ENCODE data around the gene ETV3.

The ETV3 gene

DNA sequence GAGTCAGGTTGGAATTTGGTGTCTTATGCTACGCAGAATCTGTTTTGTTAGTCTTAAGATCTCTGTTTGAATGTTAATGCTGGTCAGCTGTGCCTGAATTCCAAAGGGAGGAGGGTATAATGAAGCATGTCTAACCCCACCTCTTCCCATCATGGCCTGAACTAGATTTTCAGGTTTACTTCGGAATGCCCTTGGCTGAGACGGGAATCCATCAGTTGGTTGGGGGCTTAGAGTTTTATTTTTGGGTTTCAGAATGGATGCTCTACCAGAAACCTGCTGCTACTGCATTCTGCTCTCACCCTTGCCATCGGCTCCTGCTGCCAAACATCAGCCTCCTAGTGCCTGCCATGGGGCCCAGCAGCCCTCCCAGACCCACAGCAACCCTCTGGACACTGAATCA is 24.1 kb upstream of the ETV3 start:
- in situ Hi-C loops (cut with HindIII; ENCODE audit: low sequenced_read_pairs), result no loop called here

DNA sequence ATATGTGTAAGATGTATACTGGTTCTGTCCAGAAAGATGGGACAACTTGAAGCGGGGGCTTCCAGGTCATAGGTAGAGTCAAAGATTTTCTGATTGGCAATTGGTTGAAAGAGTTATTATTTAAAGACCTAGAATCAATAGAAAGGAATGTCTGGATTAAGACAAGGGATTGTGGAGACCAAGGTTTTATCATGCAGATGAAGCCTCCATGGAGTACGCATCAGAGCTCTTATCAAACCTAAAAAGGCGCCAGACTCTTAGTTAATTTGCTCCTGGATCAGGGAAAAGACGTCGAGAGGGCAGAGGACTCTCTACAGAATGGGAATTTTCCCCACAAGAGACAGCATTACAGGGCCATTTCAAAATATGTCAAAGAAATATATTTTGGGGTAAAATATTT is 23.7 kb upstream of the ETV3 start:
- in situ Hi-C loops (cut with HindIII; ENCODE audit: low sequenced_read_pairs), result no loop called here

DNA sequence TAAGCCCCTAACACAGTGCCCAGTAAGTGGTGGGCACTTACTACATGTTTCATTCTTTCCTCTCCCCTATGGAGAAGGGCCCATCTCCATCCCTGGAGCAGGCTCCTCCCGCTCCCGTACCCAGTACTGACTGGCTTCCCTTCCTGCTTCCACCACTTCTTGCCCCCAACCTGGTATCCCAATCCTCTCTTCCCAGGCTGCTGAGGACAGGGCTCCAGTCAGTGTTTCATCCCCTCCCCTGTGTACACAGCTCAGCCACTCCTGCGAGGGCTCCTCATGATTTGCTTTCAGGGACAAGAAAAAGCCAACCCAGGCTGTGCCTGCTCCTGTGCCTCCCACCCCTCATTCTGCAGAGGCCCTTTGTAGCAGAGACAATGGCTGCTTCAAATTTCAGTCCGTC is 20.8 kb upstream of the ETV3 start:
- in situ Hi-C loops (cut with HindIII; ENCODE audit: low sequenced_read_pairs), result no loop called here

DNA sequence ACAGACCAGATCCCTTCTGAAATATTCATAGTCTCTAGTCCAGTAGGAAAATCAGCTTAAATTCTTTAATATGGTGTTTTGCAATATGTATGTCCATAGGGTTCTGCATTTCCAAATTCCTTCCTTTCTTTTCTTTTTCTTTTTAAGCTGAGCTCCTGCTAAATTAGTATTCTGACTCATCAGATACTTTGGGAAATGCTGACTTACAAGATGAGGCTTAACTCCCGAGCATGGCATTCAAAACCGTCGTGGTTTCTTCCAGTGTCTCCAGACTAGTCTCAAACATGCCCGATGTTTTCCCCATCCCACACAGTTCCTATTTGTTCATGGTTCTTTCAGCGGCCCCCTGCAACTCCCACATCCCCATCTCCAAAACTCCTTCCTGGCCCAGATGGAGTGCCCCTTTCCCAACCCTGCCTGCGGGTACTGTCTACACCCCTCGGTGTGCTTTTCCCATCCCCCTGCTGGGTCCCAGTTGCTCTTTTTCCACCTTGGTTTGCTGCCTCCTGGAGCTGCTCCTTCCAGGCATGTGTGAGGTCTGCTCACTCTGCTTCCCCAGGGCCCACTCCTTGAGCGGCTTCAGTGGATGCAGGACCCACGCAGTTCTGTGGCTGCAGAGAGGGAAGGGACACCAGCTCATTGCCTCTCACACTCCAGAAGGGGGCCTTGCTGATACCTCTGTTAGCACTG is 19.5 kb upstream of the ETV3 start:
- in situ Hi-C loops (cut with HindIII; ENCODE audit: low sequenced_read_pairs), result no loop called here

DNA sequence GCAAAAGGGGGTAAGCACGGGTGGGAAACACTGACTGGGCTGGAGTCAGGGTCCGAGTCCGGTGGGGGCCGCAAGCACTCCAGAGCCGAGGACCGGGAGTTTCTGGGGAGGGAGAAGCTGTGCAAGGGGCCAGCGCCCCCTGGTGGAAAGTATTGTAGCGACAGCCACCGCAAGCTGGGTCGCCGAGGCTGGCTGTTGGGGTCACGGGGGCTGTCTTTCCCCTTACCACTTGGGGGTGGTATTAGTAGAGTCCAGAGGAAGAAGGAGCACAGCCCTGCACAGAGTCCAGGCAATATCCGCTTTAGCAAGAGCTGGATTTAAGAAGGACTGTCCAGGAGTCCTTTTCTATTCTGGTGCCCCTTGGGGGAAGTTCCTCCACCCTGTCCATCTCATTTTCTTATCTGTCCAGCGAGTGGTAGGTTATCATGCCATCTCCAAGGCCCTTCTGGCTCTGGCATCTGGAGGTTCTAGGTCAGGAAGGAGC is 17.9 kb upstream of the ETV3 start:
- in situ Hi-C loops (cut with HindIII; ENCODE audit: low sequenced_read_pairs), result no loop called here

DNA sequence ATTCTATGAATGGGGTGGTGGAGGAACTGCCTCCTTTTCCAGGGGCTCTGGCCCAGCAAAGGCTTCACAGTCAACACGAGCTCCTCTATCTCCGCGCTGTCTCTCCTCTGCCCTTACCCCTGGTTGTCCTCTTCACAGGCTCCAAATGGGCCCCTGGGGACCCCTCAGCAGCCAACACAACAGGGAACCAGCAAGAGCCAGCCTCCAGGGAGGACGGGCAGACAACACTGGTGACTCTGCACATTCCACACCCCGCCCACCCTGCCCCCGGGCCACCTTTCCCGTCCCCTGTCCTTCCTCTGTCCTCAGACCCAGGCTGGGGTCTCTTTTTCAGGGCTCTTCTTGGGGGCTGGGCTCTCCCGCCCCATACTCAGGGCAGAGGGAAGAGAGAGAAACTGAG is 17.5 kb upstream of the ETV3 start:
- in situ Hi-C loops (cut with HindIII; ENCODE audit: low sequenced_read_pairs), result no loop called here

DNA sequence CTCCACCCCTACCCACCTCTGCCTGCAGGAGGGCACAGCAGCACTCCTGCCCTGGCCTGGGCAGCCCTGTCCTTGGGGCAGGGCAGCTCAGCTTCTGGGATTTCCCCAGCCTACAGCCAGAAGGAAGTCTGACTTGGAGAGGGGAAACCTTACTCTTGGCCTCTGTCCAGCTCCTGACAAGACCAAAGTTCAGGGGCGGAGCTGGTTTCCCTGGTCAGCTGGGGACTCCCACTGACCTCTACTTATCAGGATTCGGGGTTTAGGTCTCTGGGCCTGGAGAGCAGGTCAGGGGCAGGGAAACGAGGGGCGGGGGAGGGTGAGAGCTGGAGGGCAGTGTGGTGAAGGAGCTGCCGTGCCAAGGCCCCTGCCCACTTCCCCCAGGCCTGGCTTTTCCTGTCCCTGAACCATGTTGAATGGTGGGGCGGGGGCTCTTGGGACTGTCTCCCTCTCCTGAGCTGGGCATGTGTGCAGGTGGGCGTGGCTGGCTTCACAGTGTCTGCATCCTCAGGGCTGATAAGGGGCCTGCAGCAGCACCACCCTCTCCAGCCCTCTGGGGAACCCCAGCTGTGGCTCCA is 16.8 kb upstream of the ETV3 start:
- in situ Hi-C loops (cut with HindIII; ENCODE audit: low sequenced_read_pairs), result no loop called here

DNA sequence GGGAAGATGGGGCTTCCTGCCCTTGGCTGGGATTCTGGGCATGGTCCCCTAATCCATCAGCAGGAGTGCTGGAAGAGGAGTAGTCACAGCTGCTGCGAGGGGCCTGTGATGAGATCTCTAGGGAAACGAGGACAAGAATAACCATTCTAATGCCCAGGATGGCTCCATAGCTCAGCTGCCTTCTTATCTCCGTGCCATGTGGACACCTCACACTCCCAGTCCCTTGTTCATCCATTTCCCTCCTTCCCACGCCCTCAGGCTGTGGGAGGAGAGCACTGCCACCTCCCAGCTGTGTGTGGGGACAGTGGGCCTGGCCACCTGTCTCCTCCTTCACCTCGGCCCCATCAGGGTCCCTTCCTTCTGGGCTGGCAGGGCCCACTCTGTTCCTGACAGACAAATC is 16.1 kb upstream of the ETV3 start:
- in situ Hi-C loops (cut with HindIII; ENCODE audit: low sequenced_read_pairs), result no loop called here

DNA sequence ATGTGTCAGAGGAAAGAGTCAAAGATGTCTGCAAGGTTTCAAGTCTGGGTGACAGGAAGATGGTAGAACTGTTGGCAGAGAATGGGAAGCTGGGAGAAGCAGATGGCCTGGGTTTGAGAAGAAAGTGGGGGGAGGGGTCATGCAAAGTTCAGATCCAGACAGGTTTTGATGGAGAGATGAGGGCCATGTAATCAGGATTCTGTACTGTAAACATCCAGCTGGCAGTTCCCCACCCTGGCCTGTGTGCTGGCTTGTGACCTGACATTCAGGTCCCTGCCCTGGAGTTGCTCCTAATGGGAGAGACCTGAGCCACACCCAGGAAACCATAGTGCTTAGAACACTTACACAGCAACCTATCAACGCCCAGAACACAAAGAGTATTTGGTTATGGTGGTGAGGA is 15.6 kb upstream of the ETV3 start:
- in situ Hi-C loops (cut with HindIII; ENCODE audit: low sequenced_read_pairs), result no loop called here

DNA sequence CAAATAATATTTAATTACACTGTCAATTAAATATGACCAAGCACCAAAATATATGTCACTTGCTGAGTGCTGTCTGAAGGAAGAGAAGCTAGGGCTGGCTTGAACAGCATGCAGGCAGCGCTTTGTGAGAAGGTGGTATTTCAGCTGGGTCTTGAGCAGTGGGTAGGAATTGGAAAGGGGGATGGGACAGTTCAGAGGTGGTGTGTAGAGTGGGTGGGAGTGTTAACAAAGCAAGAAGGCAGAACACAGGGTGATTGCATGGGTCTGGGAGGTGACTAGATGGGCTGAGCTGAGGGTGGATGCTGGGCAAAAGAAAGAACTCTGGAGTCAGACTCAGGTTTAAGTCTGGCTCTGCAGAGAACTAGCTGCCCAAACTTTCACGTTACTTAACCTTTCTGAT is 14.3 kb upstream of the ETV3 start:
- in situ Hi-C loops (cut with HindIII; ENCODE audit: low sequenced_read_pairs), result no loop called here

DNA sequence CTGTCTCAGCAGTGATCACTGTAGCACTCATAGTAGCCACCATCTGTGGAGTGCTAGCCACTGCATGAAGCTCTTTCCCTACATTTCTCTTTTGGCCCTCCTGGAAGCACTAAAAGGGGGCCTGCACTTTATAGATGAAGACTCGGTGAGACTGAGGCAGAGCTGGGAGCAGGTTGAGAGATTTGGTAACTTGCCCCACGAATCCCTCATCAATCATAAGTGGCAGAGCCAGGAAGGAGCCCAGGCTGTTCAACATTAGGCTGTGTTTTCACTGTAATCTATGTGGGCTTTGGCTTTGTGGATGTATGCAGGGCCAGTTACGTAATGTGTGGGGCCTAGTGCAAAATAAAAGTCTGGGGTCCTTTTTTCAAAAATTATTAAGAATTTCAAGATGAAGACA is 13.3 kb upstream of the ETV3 start:
- in situ Hi-C loops (cut with HindIII; ENCODE audit: low sequenced_read_pairs), result no loop called here

DNA sequence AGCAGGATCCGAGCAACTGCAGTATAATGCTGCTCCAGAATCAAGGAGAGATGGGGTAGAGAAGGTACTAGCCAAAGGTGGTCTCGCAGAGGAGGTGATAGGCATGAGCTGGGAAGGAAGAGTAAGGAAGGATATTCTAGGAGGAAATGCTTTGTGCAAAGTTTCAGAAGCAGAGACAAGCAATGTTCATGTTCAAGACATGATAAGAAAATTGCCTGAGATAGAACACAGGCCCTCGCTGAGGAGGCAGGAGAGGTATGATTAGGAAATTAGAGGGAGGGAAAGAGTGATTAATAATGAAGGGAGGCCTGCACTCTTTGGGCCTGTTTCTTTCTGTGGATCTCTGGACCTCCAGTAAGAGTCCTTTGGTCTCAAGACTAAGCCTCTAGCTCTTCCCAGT is 12.9 kb upstream of the ETV3 start:
- in situ Hi-C loops (cut with HindIII; ENCODE audit: low sequenced_read_pairs), result no loop called here

DNA sequence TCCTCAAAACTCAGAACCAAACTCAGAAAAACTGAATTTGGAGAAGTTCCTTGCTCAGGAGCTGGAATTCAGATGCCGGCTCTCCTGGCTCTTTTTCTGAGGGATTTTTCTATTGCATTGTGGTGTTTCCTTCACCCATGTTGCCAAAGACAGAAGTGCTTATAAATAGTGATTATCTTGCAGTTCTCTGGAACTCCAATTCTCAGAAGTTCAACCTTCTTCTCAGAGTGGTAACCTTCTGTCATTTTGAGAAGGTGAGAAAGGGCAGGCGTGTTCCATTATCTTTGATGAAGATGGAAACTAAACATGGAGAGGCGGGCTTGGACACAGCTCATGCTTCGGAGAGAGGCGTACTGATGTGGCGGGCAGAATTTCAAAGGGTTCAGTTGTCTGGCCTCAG is 12.4 kb upstream of the ETV3 start:
- in situ Hi-C loops (cut with HindIII; ENCODE audit: low sequenced_read_pairs), result no loop called here

DNA sequence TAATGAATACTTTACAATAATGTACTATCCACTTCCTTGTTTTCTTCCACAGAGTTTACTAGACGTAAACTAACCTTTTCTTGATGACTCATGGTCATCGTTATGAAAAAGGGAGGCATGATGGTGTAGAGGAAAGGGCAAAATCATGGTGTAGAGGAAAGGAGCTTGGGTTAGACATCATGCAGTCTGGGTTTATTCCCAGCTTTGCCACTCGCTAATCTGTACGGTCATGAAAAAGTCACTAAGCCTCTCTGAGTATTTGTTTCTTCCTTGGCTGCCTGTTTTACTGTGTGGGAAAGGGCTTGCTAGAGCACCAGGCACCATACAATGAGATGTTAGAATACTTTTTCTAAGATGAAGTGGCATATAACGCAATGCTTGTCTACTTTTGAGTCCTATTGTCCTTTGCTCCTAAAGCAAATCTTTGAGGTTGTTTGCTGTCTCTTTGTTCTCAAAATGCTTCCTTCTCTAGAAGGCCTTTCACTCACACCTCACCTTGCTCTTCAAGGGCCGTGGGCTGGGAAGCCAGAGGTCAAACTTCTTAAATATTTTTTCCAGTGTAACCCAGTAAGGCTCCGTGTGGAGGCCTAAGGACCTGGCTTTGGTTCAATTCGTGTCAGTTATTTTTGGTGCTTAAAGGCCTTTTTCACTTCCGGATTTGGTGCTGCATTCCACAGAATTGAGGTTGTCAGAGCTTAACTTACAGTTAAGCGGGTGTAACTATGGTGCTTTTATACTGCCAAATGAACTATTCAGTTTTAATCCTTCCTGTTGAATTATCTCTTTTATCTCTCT is 9.9 kb upstream of the ETV3 start:
- in situ Hi-C loops (cut with HindIII; ENCODE audit: low sequenced_read_pairs), result loop anchor here (5.0 kb wide), 1 partner anchor 46 kb away; no protein-coding TSS in a partner anchor

DNA sequence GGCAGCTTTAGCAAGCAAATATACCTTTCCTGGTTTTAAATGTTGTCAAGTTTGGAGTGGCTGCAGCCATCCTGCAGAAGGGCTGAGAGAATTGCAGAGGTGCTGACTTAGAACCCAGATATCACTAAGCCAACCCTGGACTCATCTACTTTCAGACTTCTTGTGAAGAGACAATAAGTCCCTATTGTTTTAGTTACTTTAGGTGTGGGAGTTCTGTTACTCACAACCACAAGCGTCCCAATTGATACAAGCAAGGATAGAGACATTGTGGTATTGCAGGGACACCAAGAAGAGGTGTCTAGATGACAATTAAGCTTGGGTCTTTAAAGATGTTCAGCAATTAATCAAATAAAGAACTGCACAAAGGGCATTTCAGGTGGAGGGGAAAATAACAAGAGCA is 8.8 kb upstream of the ETV3 start:
- in situ Hi-C loops (cut with HindIII; ENCODE audit: low sequenced_read_pairs), result loop anchor here (5.0 kb wide), 1 partner anchor 45 kb away; no protein-coding TSS in a partner anchor

DNA sequence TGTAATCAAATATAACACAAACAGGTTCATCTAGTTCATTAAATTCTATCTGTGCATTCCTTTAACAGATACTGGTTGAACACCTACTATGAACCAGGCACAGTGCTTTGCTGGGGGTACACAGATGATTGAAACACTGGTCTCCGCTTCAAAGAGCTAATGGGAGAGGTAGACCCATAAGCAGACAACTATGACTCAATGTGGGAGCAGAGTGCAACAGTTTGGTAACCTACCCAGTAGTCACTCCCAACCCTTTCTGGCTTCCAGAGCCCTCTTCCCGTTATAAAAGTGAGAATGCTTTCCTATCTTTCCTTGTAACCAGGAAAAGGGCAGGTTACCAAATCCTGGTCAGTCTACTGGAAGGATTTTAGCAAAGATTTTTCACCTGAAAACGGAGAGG is 8.0 kb upstream of the ETV3 start:
- in situ Hi-C loops (cut with HindIII; ENCODE audit: low sequenced_read_pairs), result loop anchor here (5.0 kb wide), 1 partner anchor 44 kb away; no protein-coding TSS in a partner anchor

DNA sequence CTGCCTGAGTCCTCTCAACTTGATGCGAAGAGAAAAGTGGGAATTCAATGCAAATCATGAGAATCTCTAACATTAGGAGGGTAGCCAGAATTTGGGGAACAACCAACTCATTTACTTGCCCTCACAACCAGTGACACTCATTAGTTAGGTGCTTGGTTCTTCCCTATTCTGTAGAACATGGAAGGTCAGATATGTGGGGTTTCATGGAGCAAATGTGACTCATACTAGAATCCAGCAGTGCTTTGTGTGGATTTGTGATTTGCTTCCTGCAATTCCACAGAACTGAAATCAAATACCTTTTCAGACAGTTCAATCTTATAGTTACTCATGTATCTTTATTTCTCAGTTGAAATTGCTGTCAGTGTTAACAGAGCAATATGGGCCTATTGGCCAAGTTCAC is 6.9 kb upstream of the ETV3 start:
- in situ Hi-C loops (cut with HindIII; ENCODE audit: low sequenced_read_pairs), result loop anchor here (5.0 kb wide), 1 partner anchor 43 kb away; no protein-coding TSS in a partner anchor

DNA sequence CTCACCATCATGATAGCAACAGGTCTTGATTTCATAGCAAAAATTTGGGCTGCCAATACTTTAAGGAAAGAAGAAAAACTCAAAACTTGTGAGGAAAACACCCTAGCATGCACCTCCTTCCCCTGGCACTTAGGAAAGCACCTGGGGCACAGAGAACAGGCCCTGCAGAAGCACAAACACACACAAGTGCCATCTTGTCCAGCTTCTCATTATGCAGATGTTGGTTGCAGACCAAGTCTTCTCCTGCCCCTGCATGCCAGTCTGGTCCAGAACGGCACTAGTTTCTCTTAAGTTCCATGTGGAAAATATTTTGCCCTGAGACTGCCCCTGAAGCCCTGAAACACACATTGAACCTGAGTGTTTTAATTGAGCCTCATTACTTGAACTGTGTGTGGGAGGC is 6.3 kb upstream of the ETV3 start:
- in situ Hi-C loops (cut with HindIII; ENCODE audit: low sequenced_read_pairs), result no loop called here

DNA sequence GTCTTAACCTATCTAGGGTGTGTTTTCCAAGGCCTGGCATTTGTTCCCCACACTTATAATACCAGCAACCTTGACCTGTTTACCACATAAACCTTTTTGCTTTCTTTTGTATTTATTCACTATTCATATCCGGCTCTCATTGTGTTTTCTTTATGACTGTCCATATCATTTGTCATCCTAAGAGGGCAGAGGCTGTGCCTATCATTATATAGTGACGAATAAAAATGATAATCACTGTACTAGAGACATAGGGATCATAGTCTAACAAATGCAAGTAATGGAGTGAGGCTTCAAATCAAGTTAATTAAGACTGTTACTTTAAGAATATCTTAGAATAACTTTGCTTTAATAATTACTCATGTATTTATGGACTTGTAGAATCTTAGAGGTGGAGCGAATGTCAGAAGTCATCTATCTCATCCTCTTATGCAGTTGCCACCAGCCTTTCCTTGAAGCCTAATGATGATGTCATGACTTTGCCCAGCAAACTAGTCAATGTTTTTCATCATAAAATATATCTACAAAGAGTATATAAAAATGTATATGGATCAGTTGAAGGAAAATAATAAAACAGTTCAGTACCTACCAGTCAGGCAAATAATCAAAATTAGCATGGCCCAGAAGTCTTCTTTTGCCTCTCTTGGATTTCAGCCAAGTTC is 4.7 kb upstream of the ETV3 start:
- in situ Hi-C loops (cut with HindIII; ENCODE audit: low sequenced_read_pairs), result no loop called here

DNA sequence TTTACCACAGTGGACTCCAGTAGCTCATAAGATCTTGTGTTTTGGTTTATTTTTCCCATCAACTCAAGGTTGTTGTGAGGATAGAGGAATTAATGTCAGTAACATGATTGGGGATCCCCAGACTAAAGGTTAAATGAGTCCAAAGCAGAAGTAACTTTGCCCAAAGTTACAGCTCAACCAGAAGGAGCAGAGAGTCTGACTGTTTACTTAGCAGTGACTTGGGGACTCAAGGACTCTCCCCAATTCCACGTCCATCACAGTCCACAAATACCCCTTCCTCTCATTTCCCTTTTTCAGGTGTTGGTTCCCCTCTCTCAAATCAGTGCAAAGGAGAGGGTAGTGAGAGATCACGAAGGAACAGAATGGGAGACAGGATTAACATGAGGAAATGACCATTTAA is 4.0 kb upstream of the ETV3 start:
- in situ Hi-C loops (cut with HindIII; ENCODE audit: low sequenced_read_pairs), result no loop called here

DNA sequence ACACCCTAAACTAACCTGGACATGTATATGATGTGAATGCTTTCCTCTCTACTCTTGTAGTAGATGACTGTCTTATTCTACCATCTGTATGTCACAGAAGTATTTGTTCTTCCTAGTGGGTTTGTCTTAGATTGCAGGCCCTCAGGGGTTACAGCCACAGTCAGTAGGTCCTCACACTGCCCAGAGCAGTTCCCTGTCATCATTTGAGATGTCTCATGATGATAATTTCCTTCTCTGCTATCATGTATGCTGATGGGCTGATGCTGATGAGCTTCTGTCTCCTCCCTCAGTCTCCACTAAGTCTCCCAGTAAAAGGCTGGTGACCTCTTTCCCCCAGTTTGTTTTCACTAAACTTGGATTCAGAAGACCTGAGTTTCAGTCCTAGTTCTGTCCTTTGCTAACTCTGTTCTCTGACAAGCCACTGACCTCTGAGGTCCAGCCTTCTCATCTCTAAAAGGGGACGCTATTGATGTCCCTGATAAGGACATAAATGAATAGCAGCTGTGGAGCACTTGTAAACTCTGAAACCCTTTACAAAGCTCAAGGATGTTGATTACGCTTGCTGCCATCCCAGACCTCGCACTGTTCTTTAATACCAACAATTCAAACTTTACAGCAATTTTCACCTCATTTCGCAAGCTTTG is 3.1 kb upstream of the ETV3 start:
- in situ Hi-C loops (cut with HindIII; ENCODE audit: low sequenced_read_pairs), result no loop called here
